Measurements from ENCODE around the gene PHACTR4.
"Not testable (repeated sequence)": the region's sequence is repeated elsewhere in the genome, so short reads cannot be mapped to it uniquely, and the experiment has no call there.

The PHACTR4 gene

DNA sequence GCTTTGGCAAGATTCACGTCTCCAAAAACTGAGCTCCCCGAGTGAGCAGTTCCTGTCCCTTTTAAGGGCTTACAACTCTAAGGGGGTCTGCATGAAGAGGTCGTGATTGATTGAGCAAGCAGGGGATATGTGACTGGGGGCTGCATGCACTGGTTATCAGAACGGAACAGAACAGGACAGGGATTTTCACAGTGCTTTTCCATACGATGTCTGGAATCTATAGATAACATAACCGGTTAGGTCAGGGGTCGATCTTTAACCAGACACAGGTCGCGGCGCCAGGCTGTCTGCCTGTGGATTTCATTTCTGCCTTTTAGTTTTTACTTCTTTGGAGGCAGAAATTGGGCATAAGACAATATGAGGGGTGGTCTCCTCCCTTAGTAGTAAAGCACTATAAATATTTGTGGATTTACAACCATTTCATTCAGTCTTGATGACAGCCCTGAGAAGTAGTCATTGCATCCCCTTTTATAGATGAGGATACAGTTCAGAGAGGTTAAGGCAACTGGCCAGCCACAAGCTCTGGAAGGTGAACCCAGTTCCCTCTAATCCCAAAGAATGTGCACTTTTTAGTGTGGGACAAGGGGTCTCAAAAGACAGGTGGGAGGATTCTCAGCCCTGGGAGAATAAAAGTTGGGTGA lies 155.6 kb downstream of the PHACTR4 start:
- not testable (repeated sequence) for DNase-seq

DNA sequence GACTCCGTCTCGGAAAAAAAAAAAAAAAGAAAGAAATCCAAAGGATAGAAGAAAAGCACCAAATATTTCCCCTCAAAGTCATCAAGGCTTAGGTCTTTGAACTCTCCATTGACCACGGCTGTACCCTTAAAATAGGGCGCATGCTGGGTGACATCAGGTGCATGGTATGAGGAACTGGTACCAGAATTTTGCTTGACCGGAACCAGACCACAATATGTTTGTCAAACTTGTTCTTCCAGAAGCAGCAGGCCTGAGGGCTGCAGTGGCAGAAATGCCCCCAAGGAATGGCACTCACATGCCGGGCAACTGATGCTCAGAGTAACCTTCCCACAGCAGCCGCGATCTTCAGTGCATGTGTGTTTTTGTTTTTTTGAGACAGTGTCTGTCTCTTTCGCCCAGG lies 157.3 kb downstream of the PHACTR4 start:
- DNase-seq, result no peak

DNA sequence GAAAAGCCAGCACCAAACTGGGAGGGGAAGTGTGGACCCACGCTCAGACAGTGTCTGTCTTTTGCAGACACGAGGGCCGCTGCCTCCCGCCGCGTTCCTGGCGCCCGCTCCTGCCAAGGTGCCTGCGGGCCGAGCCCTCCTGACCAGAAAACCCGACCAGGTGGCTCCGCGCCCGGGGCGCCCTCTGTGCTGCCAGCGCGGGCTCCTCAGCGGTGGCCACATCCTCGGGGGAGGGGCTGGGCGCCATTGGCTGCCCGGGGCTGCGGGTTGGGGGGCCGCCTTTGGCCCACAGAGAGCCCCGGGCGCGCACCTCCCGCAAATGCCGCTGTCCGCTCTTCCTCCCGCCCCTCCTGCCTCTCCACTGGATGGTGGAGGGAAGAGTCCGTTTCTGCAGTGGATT lies 160.9 kb downstream of the PHACTR4 start:
- DNase-seq, result no peak

DNA sequence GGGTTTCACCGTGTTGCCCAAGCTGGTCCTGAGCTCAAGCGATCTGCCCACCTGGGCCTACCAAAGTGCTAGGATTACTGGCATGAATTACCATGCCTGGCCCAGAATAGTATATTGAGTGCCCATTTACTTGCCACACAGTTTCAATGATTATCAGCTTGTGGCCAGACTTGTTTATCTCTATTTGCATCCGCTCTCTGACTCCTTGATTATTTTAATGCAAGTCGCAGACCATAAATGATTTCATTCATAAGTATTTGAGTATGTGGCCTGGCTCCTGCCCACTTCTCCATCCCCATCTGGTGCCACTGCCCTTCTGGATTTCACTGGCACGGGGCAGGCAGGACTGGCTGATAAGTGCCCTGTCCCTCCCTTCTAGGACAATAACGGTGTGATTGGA lies 165.1 kb downstream of the PHACTR4 start:
- DNase-seq, result no peak

DNA sequence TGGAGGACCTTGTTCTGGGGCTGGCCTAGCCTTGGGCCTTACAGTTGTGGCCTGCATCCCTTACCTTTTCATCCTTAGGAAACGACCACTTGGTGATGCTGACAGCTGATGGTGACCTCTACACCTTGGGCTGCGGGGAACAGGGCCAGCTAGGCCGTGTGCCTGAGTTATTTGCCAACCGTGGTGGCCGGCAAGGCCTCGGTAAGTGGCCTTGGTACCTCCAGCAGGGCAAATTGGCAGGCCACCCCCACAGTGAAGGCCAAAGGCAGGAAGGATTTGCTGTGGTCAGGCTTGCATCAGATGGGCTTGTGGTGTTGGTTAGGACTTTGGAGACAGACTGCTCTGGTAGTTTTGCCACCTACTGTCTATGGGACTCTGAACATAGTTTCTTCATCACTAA lies 165.6 kb downstream of the PHACTR4 start:
- DNase-seq, result no peak

DNA sequence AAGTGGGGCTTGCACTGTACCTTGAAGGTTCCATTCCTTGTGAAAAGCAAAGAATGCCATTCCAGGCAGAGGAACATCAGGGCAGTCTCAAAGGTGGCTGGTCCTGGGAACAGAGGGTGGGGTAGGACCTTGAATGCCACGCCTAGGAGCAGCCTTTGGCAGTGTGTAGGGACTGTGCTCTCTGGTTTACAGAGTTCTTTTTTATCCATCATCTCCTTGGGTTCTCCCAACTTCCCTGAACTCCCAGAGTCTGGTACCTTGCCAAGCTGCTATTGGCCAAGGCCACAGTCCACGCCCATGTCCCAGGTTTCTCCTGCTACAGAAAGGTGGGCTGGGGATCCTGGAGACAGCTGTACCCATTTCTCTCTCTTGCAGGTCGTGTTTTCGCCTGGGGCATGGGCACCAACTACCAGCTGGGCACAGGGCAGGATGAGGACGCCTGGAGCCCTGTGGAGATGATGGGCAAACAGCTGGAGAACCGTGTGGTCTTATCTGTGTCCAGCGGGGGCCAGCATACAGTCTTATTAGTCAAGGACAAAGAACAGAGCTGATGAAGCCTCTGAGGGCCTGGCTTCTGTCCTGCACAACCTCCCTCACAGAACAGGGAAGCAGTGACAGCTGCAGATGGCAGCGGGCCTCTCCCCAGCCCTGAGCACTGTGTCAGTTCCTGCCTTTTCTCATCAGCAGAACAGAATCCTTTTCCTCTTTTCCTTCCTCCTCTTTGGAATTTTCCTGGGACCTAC lies 168.1 kb downstream of the PHACTR4 start:
- no peak for DNase-seq

DNA sequence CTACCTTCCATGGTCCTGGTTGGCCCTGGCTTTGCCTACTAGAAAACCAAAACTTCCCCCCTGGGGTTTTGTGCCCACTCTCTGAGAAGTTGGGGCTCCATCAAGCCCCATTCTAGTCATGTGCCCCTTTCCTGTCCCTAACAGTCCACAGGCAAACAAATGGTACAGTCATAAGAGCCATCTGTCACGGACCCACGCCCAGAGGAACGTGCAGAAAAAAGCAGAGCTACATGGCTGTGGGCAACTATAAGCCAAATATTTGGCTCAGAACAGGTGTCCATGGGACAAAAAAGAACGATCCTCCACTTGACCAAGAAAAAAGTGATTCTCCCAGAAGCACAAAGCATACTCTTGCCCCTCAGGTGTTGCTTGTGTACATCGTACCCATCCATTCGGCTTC lies 168.7 kb downstream of the PHACTR4 start:
- DNase-seq, result no peak

DNA sequence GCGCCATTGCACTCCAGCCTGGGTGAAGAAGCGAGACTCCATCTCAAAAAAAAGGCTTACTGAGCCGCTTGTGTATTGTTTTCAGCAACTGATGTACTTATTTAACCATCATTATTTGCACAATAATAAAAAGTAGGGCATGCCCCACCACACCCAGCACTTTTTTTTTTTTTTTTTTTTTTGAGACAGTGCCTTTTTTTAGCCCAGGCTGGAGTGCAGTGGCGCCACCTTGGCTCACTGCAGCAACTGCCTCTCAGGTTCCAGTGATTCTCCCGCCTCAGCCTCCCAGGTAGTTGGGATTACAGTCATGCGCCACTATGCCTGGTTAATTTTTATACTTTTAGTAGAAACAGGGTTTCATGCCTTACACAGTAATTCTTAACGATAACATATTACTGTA lies 171.1 kb downstream of the PHACTR4 start:
- no peak for DNase-seq

DNA sequence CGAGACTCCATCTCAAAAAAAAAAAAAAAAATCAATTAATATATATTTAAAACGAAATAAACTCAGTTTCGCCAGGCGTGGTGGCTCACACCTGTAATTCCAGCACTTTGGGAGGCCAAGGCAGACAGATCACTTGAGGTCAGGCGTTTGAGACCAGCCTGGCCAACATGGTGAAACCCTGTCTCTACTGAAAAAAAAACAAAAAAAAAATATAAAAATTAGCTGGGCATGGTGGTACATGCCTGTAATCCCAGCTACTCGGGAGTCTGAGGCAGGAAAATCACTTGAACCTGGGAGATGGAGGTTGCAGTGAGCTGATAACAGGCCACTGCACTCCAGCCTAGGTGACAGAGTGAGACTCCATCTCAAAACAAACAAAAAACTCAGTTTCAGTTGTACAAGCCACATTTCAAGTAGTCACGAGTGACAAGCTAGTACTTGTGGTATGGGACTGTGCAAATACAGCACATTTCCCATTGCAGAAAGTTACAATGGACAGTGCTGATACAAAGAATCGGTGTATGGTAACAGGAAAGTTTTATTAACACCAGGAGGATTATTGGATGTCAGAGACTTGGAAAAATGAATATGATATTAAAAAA lies 172.0 kb downstream of the PHACTR4 start:
- DNase-seq, result not testable (repeated sequence)

DNA sequence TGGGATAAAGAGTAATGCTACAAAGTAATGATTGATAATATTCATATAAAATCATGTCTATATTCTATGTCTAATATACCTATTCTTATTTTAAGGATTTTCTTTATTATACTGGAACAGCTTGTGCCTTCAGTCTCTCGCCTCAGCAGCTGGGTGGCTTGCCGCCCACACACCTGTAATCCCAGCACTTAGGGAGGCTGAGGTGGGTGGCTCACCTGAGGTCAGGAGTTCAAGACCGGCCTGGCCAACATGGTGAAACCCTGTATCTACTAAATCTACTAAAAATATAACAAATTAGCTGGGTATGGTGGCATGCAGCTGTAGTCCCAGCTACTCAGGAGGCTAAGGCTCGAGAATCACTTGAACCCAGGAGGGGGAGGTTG lies 175.7 kb downstream of the PHACTR4 start:
- DNase-seq, result no peak

DNA sequence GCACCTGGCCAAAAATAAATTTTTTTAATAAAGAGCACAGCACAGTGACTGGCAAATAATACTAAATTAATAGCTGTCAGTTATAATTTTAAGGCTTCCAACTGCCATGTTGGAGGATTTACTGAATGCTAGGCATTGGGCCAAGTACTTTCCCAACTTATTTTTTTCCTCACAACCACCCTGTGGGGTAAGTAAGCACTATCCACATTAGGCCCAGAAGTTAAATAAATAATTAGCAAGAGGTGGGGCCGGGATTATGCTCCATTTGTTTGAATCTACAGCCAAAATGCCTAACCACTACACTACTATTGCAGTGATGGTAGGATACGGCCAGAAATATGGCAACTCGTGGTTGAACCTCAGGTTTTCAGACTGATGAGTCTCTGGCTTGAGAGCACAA lies 178.8 kb downstream of the PHACTR4 start:
- DNase-seq, result no peak

Measured in inflammatory macrophage (primary cell).